Stimulated activated CD4-positive, alpha-beta T cell treated with anti-CD3 and anti-CD28 coated beads, TNF-alpha, amount 100 ng/mL, for 24 hours (primary cell): ENCODE measurements around the gene SPPL2C.
A peak's percentile ranks its signal among the peaks of the same experiment; 100 is the strongest.
"Not testable (repeated sequence)": the region's sequence is repeated elsewhere in the genome, so short reads cannot be mapped to it uniquely, and the experiment has no call there.

Experiments
- DNase-seq, 3 experiments: peaks; one replicate each; pipeline ENCODE4 v3.0.0-alpha.2; 2020; ENCODE audit warnings: low read depth in 3 of 3

The SPPL2C gene

GRCh38 chr17:45849536-45849990 lies 4.9 kb downstream of the SPPL2C start:
- no peak for DNase-seq

- DNase-seq, result no peak
These were observed 5.3 kb downstream of the SPPL2C start for GRCh38 chr17:45850011-45850410.

- no peak for DNase-seq
These were observed 5.8 kb downstream of the SPPL2C start for GRCh38 chr17:45850468-45850867.

- no peak for DNase-seq
These were observed 6.3 kb downstream of the SPPL2C start for GRCh38 chr17:45851022-45851421.

GRCh38 chr17:45851464-45851863 lies 6.8 kb downstream of the SPPL2C start:
- DNase-seq, result no peak

GRCh38 chr17:45851873-45852272 lies 7.2 kb downstream of the SPPL2C start:
- no peak for DNase-seq

- peak; percentile 31 to 63 (median 43) for DNase-seq
These were observed 8.0 kb downstream of the SPPL2C start for GRCh38 chr17:45852535-45853297.

- no peak for DNase-seq
These were observed 9.5 kb downstream of the SPPL2C start for GRCh38 chr17:45854209-45854608.

GRCh38 chr17:45855691-45856336 lies 11.1 kb downstream of the SPPL2C start:
- no peak for DNase-seq

- DNase-seq, result no peak
These were observed 13.5 kb downstream of the SPPL2C start for GRCh38 chr17:45857977-45858708.

GRCh38 chr17:45861165-45861564 lies 16.5 kb downstream of the SPPL2C start:
- no peak for DNase-seq

- not testable (repeated sequence) for DNase-seq
These were observed 17.4 kb downstream of the SPPL2C start for GRCh38 chr17:45862127-45862526.

- DNase-seq, result no peak
These were observed 19.4 kb downstream of the SPPL2C start for GRCh38 chr17:45863857-45864654.

- DNase-seq, result no peak
These were observed 22.5 kb downstream of the SPPL2C start for GRCh38 chr17:45867171-45867570.

GRCh38 chr17:45867702-45868101 lies 23.0 kb downstream of the SPPL2C start:
- DNase-seq, result no peak

- no peak for DNase-seq
These were observed 23.6 kb downstream of the SPPL2C start for GRCh38 chr17:45868276-45868675.

- no peak for DNase-seq
These were observed 25.1 kb downstream of the SPPL2C start for GRCh38 chr17:45869676-45870341.

- no peak for DNase-seq
These were observed 25.8 kb downstream of the SPPL2C start for GRCh38 chr17:45870342-45870974.

- no peak for DNase-seq
These were observed 27.0 kb downstream of the SPPL2C start for GRCh38 chr17:45871718-45872117.

- DNase-seq, result peak in 1 of 3 experiments; percentile 36
These were observed 29.0 kb downstream of the SPPL2C start for GRCh38 chr17:45873728-45874127.

GRCh38 chr17:45874151-45874550 lies 29.5 kb downstream of the SPPL2C start:
- DNase-seq, result no peak
